T-helper 9 cell (primary cell): ENCODE measurements around the gene SORL1.
"Not testable (repeated sequence)": the region's sequence is repeated elsewhere in the genome, so short reads cannot be mapped to it uniquely, and the experiment has no call there.

Experiments used
- DNase-seq: peaks from one replicate; pipeline ENCODE4 v3.0.0-alpha.2; 2020
- total RNA-seq, 2 donors: gene quantifications; one replicate each; lab custom pipeline; 2026; lab: John Stamatoyannopoulos, UW

SORL1 gene
- total RNA-seq = 832 to 1,272 reads per million in 2 donors

- peak; percentile 61 for DNase-seq
Measured at GRCh38 chr11:121451986-121452608, at the start of gene SORL1. Gene SORL1 (plus strand): TSS chr11:121452314. CDS start chr11:121452332, 18 bp downstream.

GRCh38 chr11:121405646-121406045 is 46.5 kb upstream of the SORL1 start:
- DNase-seq = no peak

- no peak for DNase-seq
Measured at GRCh38 chr11:121406291-121406690, 45.8 kb upstream of the SORL1 start.

- no peak for DNase-seq
Measured at GRCh38 chr11:121408830-121409229, 43.3 kb upstream of the SORL1 start.

GRCh38 chr11:121410041-121410440 is 42.1 kb upstream of the SORL1 start:
- not testable (repeated sequence) for DNase-seq

- not testable (repeated sequence) for DNase-seq
Measured at GRCh38 chr11:121411330-121411729, 40.8 kb upstream of the SORL1 start.

- DNase-seq = no peak
Measured at GRCh38 chr11:121412000-121412587, 40.0 kb upstream of the SORL1 start.

- no peak for DNase-seq
Measured at GRCh38 chr11:121412711-121413415, 39.3 kb upstream of the SORL1 start.

- no peak for DNase-seq
Measured at GRCh38 chr11:121414141-121414913, 37.8 kb upstream of the SORL1 start.

- DNase-seq = no peak
Measured at GRCh38 chr11:121415856-121416255, 36.3 kb upstream of the SORL1 start.

GRCh38 chr11:121417055-121417551 is 35.0 kb upstream of the SORL1 start:
- peak; percentile 26 for DNase-seq

GRCh38 chr11:121417607-121418006 is 34.5 kb upstream of the SORL1 start:
- DNase-seq = no peak

- peak; percentile 38 for DNase-seq
Measured at GRCh38 chr11:121418625-121419114, 33.4 kb upstream of the SORL1 start.

- DNase-seq = no peak
Measured at GRCh38 chr11:121419836-121420235, 32.3 kb upstream of the SORL1 start.

- no peak for DNase-seq
Measured at GRCh38 chr11:121420398-121420797, 31.7 kb upstream of the SORL1 start.

GRCh38 chr11:121421149-121421901 is 30.8 kb upstream of the SORL1 start:
- DNase-seq = no peak

- no peak for DNase-seq
Measured at GRCh38 chr11:121422675-121423074, 29.4 kb upstream of the SORL1 start.

GRCh38 chr11:121425828-121426227 is 26.3 kb upstream of the SORL1 start:
- no peak for DNase-seq

- DNase-seq = peak; percentile 37
Measured at GRCh38 chr11:121426476-121427399, 25.4 kb upstream of the SORL1 start.

GRCh38 chr11:121427400-121427744 is 24.7 kb upstream of the SORL1 start:
- DNase-seq = no peak

- no peak for DNase-seq
Measured at GRCh38 chr11:121429556-121429955, 22.6 kb upstream of the SORL1 start.
